HEK293 (cell line): ENCODE data around the gene DDX27.

ENCODE experiments used
- CTCF ChIA-PET: fragments of 350-600 bp; formaldehyde crosslinking; extraction: SDS; loops from one replicate; lab custom pipeline; 2021; ENCODE audit warnings: antibody characterized with exemption; lab: Yijun Ruan, JAX
- POLR2A ChIA-PET: fragments of 300-600 bp; formaldehyde crosslinking; extraction: SDS; loops from one replicate; lab custom pipeline; 2020; ENCODE audit warnings: antibody characterized with exemption, inconsistent platforms; lab: Yijun Ruan, JAX
- H3K27ac ChIP-seq: fragments of 200-500 bp; sonication (Bioruptor generic); 2 replicates; pipeline ENCODE4 v1.5.1; 2014; ENCODE audit warnings: low read depth, low read length, control low read depth, inconsistent platforms; ENCODE audit errors: extremely low read depth
- H3K36me3 ChIP-seq, 2 experiments: fragments of 200-500 bp in 1 of 2; sonication (Bioruptor generic) in 1 of 2; 1 replicate in 1 of 2; 2 replicates in 1 of 2; pipeline ENCODE4 v1.5.1; 2014 to 2017; ENCODE audit warnings: inconsistent platforms in 2 of 2, low read length in 2 of 2; ENCODE audit not compliant: control insufficient read depth in 2 of 2, insufficient read depth in 1 of 2
- H3K4me1 ChIP-seq: fragments of 200-500 bp; sonication (Bioruptor generic); 2 replicates; pipeline ENCODE4 v1.5.1; 2014; ENCODE audit warnings: mild to moderate bottlenecking, low read length, inconsistent platforms; ENCODE audit not compliant: control insufficient read depth, insufficient read depth
- H3K4me3 ChIP-seq: 2 replicates; pipeline ENCODE4 v1.5.1; 2011; ENCODE audit warnings: low read depth, mild to moderate bottlenecking, control low read depth, low read length, moderate library complexity
- H3K9me3 ChIP-seq: fragments of 200-500 bp; sonication (Bioruptor generic); 2 replicates; pipeline ENCODE4 v1.5.1; 2014; ENCODE audit warnings: low read depth, low read length, inconsistent platforms; ENCODE audit not compliant: control insufficient read depth, insufficient read depth
- GLIS2 ChIP-seq: fragments of 450-650 bp; formaldehyde crosslinking; IDR thresholded peaks from 2 replicates; pipeline ENCODE4 v1.5.1; 2016; ENCODE audit warnings: missing biosample characterization, missing genetic modification characterization
- SCRT1 ChIP-seq: fragments of 450-650 bp; formaldehyde crosslinking; IDR thresholded peaks from 2 replicates; pipeline ENCODE4 v1.5.1; 2016; ENCODE audit warnings: missing biosample characterization, missing genetic modification characterization, borderline replicate concordance
- SCRT2 ChIP-seq: fragments of 450-650 bp; formaldehyde crosslinking; IDR thresholded peaks from 2 replicates; pipeline ENCODE4 v1.5.1; 2016; ENCODE audit warnings: missing biosample characterization, missing genetic modification characterization
- SETDB1 ChIP-seq: IDR thresholded peaks from one replicate; pipeline ENCODE4 v1.6.1; 2017; ENCODE audit warnings: mild to moderate bottlenecking, low read length, moderate library complexity, mixed read lengths; ENCODE audit not compliant: insufficient read length
- YY1 ChIP-seq: fragments of 450-650 bp; formaldehyde crosslinking; IDR thresholded peaks from 2 replicates; pipeline ENCODE4 v1.5.1; 2018; ENCODE audit warnings: missing biosample characterization, missing genetic modification characterization
- ZFP3 ChIP-seq: fragments of 450-650 bp; formaldehyde crosslinking; IDR thresholded peaks from 2 replicates; pipeline ENCODE4 v1.5.1; 2016; ENCODE audit warnings: low read depth, missing biosample characterization, missing genetic modification characterization
- ZNF146 ChIP-seq: fragments of 450-650 bp; formaldehyde crosslinking; IDR thresholded peaks from 2 replicates; pipeline ENCODE4 v1.5.1; 2016; ENCODE audit warnings: missing biosample characterization, missing genetic modification characterization
- ZNF2 ChIP-seq: fragments of 450-650 bp; formaldehyde crosslinking; IDR thresholded peaks from 2 replicates; pipeline ENCODE4 v1.5.1; 2016; ENCODE audit warnings: missing biosample characterization, missing genetic modification characterization
- ZNF211 ChIP-seq: fragments of 450-650 bp; formaldehyde crosslinking; IDR thresholded peaks from 2 replicates; pipeline ENCODE4 v1.5.1; 2016; ENCODE audit warnings: low read depth, missing biosample characterization, missing genetic modification characterization
- ZNF266 ChIP-seq: fragments of 450-650 bp; formaldehyde crosslinking; IDR thresholded peaks from 2 replicates; pipeline ENCODE4 v1.5.1; 2016; ENCODE audit warnings: missing biosample characterization, missing genetic modification characterization, low read depth
- ZNF335 ChIP-seq: fragments of 450-650 bp; formaldehyde crosslinking; conservative IDR thresholded peaks from 2 replicates; pipeline ENCODE4 v1.5.1; 2016; ENCODE audit warnings: missing biosample characterization, missing genetic modification characterization
- ZNF366 ChIP-seq: fragments of 450-650 bp; formaldehyde crosslinking; conservative IDR thresholded peaks from 2 replicates; pipeline ENCODE4 v1.5.1; 2016; ENCODE audit warnings: missing biosample characterization, missing genetic modification characterization
- ZNF391 ChIP-seq: fragments of 450-650 bp; formaldehyde crosslinking; IDR thresholded peaks from 2 replicates; pipeline ENCODE4 v1.5.1; 2016; ENCODE audit warnings: low read depth, missing biosample characterization, missing genetic modification characterization, borderline replicate concordance
- ZNF394 ChIP-seq: fragments of 450-650 bp; formaldehyde crosslinking; IDR thresholded peaks from 2 replicates; pipeline ENCODE4 v1.5.1; 2016; ENCODE audit warnings: missing biosample characterization, missing genetic modification characterization, mild to moderate bottlenecking, moderate library complexity, borderline replicate concordance
- ZNF514 ChIP-seq: fragments of 450-650 bp; formaldehyde crosslinking; IDR thresholded peaks from 2 replicates; pipeline ENCODE4 v1.5.1; 2016; ENCODE audit warnings: missing biosample characterization, missing genetic modification characterization
- ZNF585B ChIP-seq: fragments of 450-650 bp; formaldehyde crosslinking; IDR thresholded peaks from 2 replicates; pipeline ENCODE4 v1.5.1; 2016; ENCODE audit warnings: missing biosample characterization, missing genetic modification characterization
- ZNF654 ChIP-seq: fragments of 450-650 bp; formaldehyde crosslinking; IDR thresholded peaks from 2 replicates; pipeline ENCODE4 v1.5.1; 2016; ENCODE audit warnings: low read depth, missing biosample characterization, missing genetic modification characterization
- TF ChIP-seq, protein P1 (sequence below): fragments of 450-650 bp; formaldehyde crosslinking; IDR thresholded peaks from 2 replicates; pipeline ENCODE4 v1.5.1; 2016; ENCODE audit warnings: missing biosample characterization, missing genetic modification characterization
- TF ChIP-seq, protein P2 (sequence below): fragments of 450-650 bp; formaldehyde crosslinking; IDR thresholded peaks from 2 replicates; pipeline ENCODE4 v1.5.1; 2016; ENCODE audit warnings: missing biosample characterization, missing genetic modification characterization
- TF ChIP-seq, protein P3 (sequence below): fragments of 450-650 bp; formaldehyde crosslinking; IDR thresholded peaks from 2 replicates; pipeline ENCODE4 v1.5.1; 2016; ENCODE audit warnings: missing biosample characterization, missing genetic modification characterization
- TF ChIP-seq, protein P4 (sequence below): fragments of 450-650 bp; formaldehyde crosslinking; IDR thresholded peaks from 2 replicates; pipeline ENCODE4 v1.5.1; 2016; ENCODE audit warnings: missing biosample characterization, missing genetic modification characterization, low read depth

The DDX27 gene

DNA sequence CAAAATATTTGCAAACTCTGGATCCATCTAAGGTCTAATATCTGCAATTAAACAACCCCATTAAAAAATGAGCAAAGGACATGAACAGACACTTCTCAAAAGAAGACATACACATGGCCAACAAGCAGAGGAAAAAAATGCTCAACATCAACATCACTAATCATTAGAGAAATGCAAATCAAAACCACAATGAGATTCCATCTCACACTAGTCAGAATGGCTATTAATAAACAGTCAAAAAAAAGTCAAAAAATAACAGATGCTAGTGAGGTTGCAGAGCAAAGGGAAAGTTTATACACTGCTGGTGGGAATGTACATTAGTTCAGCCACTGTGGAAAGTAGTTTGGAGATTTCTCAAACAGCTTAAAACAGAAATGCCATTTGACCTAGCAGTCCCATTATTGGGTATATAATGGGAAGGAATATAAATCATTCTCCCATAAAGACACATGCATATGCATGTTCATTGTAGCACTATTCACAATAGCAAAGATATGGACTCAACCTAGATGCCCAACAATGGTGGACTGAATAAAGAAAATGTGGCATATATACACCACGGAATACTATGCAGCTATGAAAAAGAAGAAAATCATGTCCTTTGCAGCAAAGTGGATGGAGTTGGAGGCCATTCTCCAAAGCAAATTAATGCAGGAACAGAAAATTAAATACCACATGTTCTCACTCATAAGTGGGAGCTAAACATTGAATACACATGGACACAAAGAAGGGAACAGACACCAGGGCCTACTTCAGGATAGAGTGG is 49.6 kb downstream of the DDX27 start:
- POLR2A ChIA-PET = no interaction called here
- no peaks in the 10 kb centered on the region for H3K9me3 ChIP-seq
- CTCF ChIA-PET = interaction anchor here (0.6 to 1.3 kb wide), 3 partner anchors 30 to 136 kb away, joined by 3 read pairs; no protein-coding TSS in a partner anchor
- H3K4me3 ChIP-seq = no peak overlapping the region
- peaks cover 18 to 78% of the 10 kb centered on the region in 2 experiments; a peak in 2 of 3 replicates for H3K36me3 ChIP-seq
- TF ChIP-seq ZNF146 (tag by site-specific recombination) = peak; percentile 99
- TF ChIP-seq GLIS2 (tag by site-specific recombination) = no peak
- no peak for TF ChIP-seq ZNF391 (tag by site-specific recombination)
- TF ChIP-seq ZNF211 (tag by site-specific recombination) = no peak
- no peak for TF ChIP-seq SCRT1 (tag by site-specific recombination)
- no peak for TF ChIP-seq ZNF394 (tag by site-specific recombination)
- TF ChIP-seq YY1 (tag by site-specific recombination) = no peak
- TF ChIP-seq ZNF366 = no peak
- TF ChIP-seq, protein P1, sequence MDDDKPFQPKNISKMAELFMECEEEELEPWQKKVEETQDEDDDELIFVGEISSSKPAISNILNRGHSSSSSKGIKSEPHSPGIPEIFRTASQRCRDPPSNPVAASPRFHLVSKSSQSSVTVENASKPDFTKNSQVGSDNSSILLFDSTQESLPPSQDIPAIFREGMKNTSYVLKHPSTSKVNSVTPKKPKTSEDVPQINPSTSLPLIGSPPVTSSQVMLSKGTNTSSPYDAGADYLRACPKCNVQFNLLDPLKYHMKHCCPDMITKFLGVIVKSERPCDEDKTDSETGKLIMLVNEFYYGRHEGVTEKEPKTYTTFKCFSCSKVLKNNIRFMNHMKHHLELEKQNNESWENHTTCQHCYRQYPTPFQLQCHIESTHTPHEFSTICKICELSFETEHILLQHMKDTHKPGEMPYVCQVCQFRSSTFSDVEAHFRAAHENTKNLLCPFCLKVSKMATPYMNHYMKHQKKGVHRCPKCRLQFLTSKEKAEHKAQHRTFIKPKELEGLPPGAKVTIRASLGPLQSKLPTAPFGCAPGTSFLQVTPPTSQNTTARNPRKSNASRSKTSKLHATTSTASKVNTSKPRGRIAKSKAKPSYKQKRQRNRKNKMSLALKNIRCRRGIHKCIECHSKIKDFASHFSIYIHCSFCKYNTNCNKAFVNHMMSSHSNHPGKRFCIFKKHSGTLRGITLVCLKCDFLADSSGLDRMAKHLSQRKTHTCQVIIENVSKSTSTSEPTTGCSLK (tag by site-specific recombination) = 0 out of 2 replicates have a peak, but pooled peaks have one; percentile 31
- TF ChIP-seq ZNF654 = no peak
- TF ChIP-seq, protein P2, sequence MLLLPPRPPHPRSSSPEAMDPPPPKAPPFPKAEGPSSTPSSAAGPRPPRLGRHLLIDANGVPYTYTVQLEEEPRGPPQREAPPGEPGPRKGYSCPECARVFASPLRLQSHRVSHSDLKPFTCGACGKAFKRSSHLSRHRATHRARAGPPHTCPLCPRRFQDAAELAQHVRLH (tag by site-specific recombination) = peak; percentile 83
- no peak for TF ChIP-seq ZNF585B (tag by site-specific recombination)
- TF ChIP-seq, protein P3, sequence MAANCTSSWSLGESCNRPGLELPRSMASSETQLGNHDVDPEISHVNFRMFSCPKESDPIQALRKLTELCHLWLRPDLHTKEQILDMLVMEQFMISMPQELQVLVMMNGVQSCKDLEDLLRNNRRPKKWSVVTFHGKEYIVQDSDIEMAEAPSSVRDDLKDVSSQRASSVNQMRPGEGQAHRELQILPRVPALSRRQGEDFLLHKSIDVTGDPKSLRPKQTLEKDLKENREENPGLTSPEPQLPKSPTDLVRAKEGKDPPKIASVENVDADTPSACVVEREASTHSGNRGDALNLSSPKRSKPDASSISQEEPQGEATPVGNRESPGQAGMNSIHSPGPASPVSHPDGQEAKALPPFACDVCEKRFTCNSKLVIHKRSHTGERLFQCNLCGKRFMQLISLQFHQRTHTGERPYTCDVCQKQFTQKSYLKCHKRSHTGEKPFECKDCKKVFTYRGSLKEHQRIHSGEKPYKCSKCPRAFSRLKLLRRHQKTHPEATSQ = no peak
- no peak for TF ChIP-seq ZNF266
- TF ChIP-seq, protein P4, sequence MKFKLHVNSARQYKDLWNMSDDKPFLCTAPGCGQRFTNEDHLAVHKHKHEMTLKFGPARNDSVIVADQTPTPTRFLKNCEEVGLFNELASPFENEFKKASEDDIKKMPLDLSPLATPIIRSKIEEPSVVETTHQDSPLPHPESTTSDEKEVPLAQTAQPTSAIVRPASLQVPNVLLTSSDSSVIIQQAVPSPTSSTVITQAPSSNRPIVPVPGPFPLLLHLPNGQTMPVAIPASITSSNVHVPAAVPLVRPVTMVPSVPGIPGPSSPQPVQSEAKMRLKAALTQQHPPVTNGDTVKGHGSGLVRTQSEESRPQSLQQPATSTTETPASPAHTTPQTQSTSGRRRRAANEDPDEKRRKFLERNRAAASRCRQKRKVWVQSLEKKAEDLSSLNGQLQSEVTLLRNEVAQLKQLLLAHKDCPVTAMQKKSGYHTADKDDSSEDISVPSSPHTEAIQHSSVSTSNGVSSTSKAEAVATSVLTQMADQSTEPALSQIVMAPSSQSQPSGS (tag by site-specific recombination) = no peak
- no peak for TF ChIP-seq ZFP3 (tag by site-specific recombination)
- TF ChIP-seq ZNF514 (tag by site-specific recombination) = no peak
- TF ChIP-seq SCRT2 (tag by site-specific recombination) = no peak
- no peak for TF ChIP-seq ZNF2
- TF ChIP-seq SETDB1 = no peak
- TF ChIP-seq ZNF335 (tag by site-specific recombination) = no peak
- H3K4me1 ChIP-seq = no peaks in the 10 kb centered on the region
- no peak overlapping the region for H3K27ac ChIP-seq
